Tibial artery (tissue), 4 donors: Measurements from ENCODE around the gene SRGAP3.

Experiments
- DNase-seq, 2 donors: peaks; one replicate each; pipeline ENCODE4 v3.0.0-alpha.2; 2019
- H3K27ac ChIP-seq, 2 donors: fragments of 200-600 bp; sonication (generic) in 1 of 2; 1 replicate in 1 of 2; 2 replicates in 1 of 2; pipeline ENCODE4 v1.5.1; 2018 to 2019; ENCODE audit warnings: mild to moderate bottlenecking in 1 of 2
- H3K27me3 ChIP-seq, 2 donors: fragments of 200-600 bp; sonication (generic) in 1 of 2; one replicate each; pipeline versions ENCODE4 v1.5.1 to v1.6.0; 2016 to 2019
- H3K36me3 ChIP-seq, 3 donors: fragments of 200-600 bp; sonication (generic) in 2 of 3; one replicate each; pipeline ENCODE4 v1.5.1; 2016 to 2019; ENCODE audit warnings: mild to moderate bottlenecking in 2 of 3
- H3K4me1 ChIP-seq, 4 donors: fragments of 200-600 bp; sonication (generic) in 2 of 4; 1 replicate in 3 of 4; 2 replicates in 1 of 4; pipeline ENCODE4 v1.5.1; 2016 to 2019
- H3K4me3 ChIP-seq, 2 donors: fragments of 200-600 bp; sonication (generic) in 1 of 2; 1 replicate in 1 of 2; 2 replicates in 1 of 2; pipeline ENCODE4 v1.5.1; 2018 to 2019; ENCODE audit warnings: mild to moderate bottlenecking in 2 of 2
- H3K9me3 ChIP-seq, 3 donors: fragments of 200-600 bp; sonication (generic) in 1 of 3; one replicate each; pipeline ENCODE4 v1.5.1; 2016 to 2019
- intact Hi-C: fragments of 100-400 bp; cut with DNase I; formaldehyde crosslinking; loops from one replicate; pipeline ENCODE4 v1.15.0; 2023; ENCODE audit warnings: low total_unique reads
- TF ChIP-seq, protein P1 (sequence below), 2 experiments: fragments of 200-600 bp in 1 of 2; fragments of 450-650 bp in 1 of 2; IDR thresholded peaks; one replicate each; pipeline ENCODE4 v1.5.1; 2017 to 2019; ENCODE audit warnings: antibody characterized with exemption in 2 of 2, mild to moderate bottlenecking in 1 of 2, moderate library complexity in 1 of 2

Gene SRGAP3

DNA sequence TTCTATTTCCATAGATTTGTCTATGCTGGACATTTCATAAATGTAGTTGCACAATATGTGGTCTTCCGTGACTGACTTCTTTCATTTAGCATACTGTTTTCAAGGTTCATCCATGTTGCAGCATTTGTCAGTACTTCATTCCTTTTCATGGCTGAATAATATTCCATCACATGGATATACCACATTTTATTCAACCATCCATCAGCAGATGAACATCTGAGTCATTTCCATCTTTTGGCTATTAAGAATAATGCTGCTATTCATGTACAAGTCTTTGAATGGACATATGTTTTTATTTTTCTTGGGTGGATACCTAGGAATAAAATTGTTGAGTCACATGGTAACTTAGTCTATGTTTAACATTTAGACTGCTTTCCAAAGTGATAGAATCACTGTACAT, 186.9 kb downstream of the SRGAP3 start:
- H3K9me3 ChIP-seq = peaks cover 0 to 4% (median 2%) of the 10 kb centered on the region in 3 donors
- TF ChIP-seq, protein P1, sequence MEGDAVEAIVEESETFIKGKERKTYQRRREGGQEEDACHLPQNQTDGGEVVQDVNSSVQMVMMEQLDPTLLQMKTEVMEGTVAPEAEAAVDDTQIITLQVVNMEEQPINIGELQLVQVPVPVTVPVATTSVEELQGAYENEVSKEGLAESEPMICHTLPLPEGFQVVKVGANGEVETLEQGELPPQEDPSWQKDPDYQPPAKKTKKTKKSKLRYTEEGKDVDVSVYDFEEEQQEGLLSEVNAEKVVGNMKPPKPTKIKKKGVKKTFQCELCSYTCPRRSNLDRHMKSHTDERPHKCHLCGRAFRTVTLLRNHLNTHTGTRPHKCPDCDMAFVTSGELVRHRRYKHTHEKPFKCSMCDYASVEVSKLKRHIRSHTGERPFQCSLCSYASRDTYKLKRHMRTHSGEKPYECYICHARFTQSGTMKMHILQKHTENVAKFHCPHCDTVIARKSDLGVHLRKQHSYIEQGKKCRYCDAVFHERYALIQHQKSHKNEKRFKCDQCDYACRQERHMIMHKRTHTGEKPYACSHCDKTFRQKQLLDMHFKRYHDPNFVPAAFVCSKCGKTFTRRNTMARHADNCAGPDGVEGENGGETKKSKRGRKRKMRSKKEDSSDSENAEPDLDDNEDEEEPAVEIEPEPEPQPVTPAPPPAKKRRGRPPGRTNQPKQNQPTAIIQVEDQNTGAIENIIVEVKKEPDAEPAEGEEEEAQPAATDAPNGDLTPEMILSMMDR (IDR thresholded peaks at IDR 0.05) = no peak
- H3K27me3 ChIP-seq = peaks cover 0 to 9% of the 10 kb centered on the region in 2 donors
- no peak overlapping the region for H3K27ac ChIP-seq
- peaks cover 0 to 13% (median 0%) of the 10 kb centered on the region in 3 donors for H3K36me3 ChIP-seq
- intact Hi-C loops = no loop called here
- DNase-seq = no peak
- no peak overlapping the region for H3K4me3 ChIP-seq
- no peaks in the 10 kb centered on the region for H3K4me1 ChIP-seq

DNA sequence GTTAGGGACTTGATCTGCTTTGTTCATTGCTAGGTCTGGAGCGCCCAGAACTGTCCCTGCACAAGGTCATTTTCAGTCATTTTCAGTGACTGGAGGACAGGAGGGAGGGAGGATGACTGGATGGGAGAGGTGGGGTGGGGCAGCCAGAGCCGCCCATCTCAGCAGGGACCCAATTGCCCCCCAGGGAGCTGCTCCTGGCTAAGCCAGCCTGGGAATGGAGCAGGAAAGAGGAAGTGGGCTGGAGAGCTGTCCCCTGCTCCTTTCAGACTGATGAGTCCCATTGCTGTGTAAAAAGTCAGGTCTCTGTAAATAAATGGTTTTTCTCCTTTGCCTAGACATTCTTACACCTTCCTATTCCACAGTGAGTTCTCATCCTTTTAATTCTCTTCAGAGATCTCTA, 187.8 kb downstream of the SRGAP3 start:
- intact Hi-C loops = no loop called here
- H3K9me3 ChIP-seq = peaks cover 0 to 4% (median 2%) of the 10 kb centered on the region in 3 donors
- DNase-seq = no peak
- no peak overlapping the region for H3K27ac ChIP-seq
- H3K4me3 ChIP-seq = no peak overlapping the region
- TF ChIP-seq, protein P1 (IDR thresholded peaks at IDR 0.05) = no peak
- H3K36me3 ChIP-seq = peaks cover 0 to 20% (median 0%) of the 10 kb centered on the region in 3 donors
- H3K27me3 ChIP-seq = peaks cover 0 to 7% of the 10 kb centered on the region in 2 donors
- H3K4me1 ChIP-seq = no peaks in the 10 kb centered on the region

DNA sequence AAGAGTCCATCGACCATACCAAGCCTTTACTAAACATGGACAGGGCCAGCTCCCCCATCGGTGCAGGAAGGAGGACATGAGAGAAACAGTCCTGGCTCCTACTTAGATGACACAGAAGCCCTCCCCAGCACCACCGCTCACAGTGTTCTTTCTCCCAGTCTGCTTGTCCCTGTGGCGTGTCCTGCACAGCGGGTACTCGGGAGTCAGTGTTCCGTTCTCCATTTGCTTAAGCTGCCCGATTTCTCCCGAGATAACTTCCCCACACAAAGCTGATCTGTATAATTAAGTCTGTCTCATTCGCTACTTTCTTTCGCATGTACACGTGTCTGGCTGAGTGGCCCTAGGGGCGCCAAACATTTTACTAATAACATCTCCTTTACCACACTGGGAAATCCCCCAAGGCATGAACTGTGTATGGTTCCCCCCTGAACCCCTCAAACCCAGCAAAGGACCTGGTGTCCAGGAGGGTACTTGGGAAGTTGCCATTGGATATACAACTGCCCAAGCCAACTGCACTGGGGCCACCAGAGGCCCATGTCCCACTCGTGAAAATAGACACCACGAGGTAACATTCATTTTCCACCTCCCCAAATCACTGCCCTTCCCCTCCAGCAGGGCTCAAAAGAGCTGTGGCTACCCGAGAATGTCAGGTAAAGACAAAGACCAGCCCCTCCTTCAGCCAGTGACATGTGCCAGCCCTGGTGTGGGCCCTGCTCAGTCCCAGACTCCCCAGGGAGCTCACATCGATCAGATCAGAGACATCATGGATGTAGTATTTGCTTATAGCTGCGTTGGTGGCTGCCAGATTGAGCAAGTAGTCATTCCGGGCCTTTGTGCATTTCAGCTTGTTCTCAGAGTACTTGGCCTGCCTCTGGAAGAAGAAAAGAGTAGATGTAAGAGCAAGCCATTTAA, 189.7 kb downstream of the SRGAP3 start:
- DNase-seq = no peak
- Histone ChIP-seq H3K27ac (no peak overlapping the region), H3K4me3 (no peak overlapping the region), H3K36me3 (peaks cover 0 to 27% (median 0%) of the 10 kb centered on the region in 3 donors), H3K9me3 (peaks cover 0 to 4% (median 2%) of the 10 kb centered on the region in 3 donors), H3K4me1 (no peaks in the 10 kb centered on the region), H3K27me3 (peaks cover 0 to under 1% of the 10 kb centered on the region in 2 donors)
- intact Hi-C loops = no loop called here
- TF ChIP-seq, protein P1 (IDR thresholded peaks at IDR 0.05) = no peak

DNA sequence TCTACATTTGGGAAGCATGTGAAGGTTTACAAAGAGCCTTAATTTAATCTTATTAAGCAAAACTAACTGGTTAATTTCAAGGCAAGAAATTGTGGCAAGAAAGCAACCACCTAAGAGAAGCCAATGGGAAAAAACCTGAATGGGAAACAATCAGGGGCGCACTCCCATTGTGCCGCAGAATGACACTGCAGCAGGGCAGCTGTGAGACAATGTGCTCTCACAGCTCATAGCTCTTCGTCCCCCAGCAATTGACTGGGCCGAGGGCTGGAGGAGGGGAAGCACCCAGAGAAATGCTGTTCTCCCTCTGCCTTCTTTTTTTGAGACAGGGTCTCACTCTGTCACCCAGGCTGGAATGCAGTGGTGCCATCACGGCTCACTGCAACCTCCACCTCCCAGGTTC, 192.9 kb downstream of the SRGAP3 start:
- TF ChIP-seq, protein P1 (IDR thresholded peaks at IDR 0.05) = no peak
- Histone ChIP-seq H3K36me3 (peaks cover 0 to 27% (median 0%) of the 10 kb centered on the region in 3 donors), H3K9me3 (no peaks in the 10 kb centered on the region), H3K4me1 (no peaks in the 10 kb centered on the region), H3K27me3 (no peaks in the 10 kb centered on the region), H3K27ac (no peak overlapping the region), H3K4me3 (no peak overlapping the region)
- DNase-seq = no peak
- intact Hi-C loops = no loop called here

DNA sequence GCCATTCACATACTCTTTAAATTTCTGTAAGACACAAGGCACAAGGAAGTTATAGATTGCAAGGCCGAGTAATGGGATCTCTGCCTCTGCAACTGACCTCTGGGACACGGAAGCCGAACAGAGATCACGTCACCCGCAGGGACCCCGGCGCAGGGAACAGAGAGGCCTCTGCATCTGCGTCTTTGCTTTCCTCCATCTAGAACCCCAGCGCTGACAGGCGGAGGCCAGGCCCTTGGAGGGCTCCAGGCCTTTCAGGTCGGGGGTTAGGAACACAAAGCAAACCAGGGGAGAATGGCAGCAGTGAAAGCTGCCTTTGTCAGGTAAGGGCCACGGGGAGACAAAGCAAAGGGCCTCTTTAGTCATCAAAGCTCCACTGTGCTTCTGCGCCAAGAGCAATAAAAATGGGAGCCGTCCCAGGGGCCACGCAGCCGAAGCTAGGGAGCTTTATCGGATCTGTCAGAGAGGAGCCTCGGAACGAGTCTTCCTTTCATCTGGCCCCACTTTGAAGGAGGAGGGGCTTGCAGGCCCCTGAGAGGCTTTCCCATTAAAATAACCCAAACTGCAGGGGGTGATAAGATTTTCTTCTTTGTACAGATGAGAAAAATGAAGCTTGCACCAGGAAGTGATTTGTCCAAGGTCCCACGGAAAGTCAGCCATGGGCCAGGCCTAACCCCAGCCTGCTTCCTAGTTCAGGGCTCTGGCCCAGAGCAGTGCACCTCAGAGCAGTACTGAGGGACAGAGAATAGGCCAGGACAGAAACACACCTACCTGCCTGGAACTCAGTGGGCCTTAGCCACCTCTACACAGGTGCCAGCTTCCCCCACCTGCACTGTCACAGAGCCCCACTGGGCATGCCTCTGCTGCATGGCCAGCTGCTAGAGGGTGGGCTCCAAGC, 201.7 kb downstream of the SRGAP3 start:
- intact Hi-C loops = no loop called here
- Histone ChIP-seq H3K4me1 (no peaks in the 10 kb centered on the region), H3K9me3 (no peaks in the 10 kb centered on the region), H3K36me3 (no peaks in the 10 kb centered on the region), H3K27me3 (no peaks in the 10 kb centered on the region), H3K4me3 (no peak overlapping the region), H3K27ac (no peak overlapping the region)
- TF ChIP-seq, protein P1 (IDR thresholded peaks at IDR 0.05) = no peak
- no peak for DNase-seq
